ENCODE measurements around the gene ZNF285.

ZNF285 gene

GRCh38 chr19:44401139-44402115 lies at the start of gene ZNF285:
ZNF285 (minus strand) TSS chr19:44401608; CDS start chr19:44397213, 4,395 bp downstream.
- TF ChIP-seq CTCF (IDR thresholded peaks at IDR 0.05; ENCODE audit: poor library complexity, severe bottlenecking), result no peak
- DNase-seq (ENCODE audit: low spot score), result peak; percentile 95
- Histone ChIP-seq H3K27ac (ENCODE audit: poor library complexity, severe bottlenecking) (no peak within 1 kb of the TSS), H3K9me3 (ENCODE audit: severe bottlenecking) (no peaks in the 10 kb centered on the region), H3K4me1 (ENCODE audit: insufficient read depth, poor library complexity, severe bottlenecking) (peaks cover 4% of the 10 kb centered on the region), H3K36me3 (ENCODE audit: low read depth) (no peaks in the 10 kb centered on the region), H3K4me3 (ENCODE audit: severe bottlenecking) (peak within 1 kb of the TSS; percentile 39), H3K27me3 (ENCODE audit: insufficient read depth, poor library complexity, severe bottlenecking) (no peaks in the 10 kb centered on the region)
- peak; percentile 99 for ATAC-seq (ENCODE audit: low read depth)

GRCh38 chr19:44447916-44448674 lies 46.7 kb upstream of the ZNF285 start, which contains the start of gene ZNF229:
ZNF229 (minus strand) TSS chr19:44448472; CDS start chr19:44442847, 5,625 bp downstream.
- Histone ChIP-seq H3K4me1 (ENCODE audit: insufficient read depth, poor library complexity, severe bottlenecking) (peaks cover 4% of the 10 kb centered on the region), H3K9me3 (ENCODE audit: severe bottlenecking) (no peaks in the 10 kb centered on the region), H3K27ac (ENCODE audit: poor library complexity, severe bottlenecking) (peak within 1 kb of the TSS; percentile 2), H3K27me3 (ENCODE audit: insufficient read depth, poor library complexity, severe bottlenecking) (no peaks in the 10 kb centered on the region), H3K4me3 (ENCODE audit: severe bottlenecking) (peak within 1 kb of the TSS; percentile 87), H3K36me3 (ENCODE audit: low read depth) (peaks cover 24% of the 10 kb centered on the region)
- TF ChIP-seq CTCF (IDR thresholded peaks at IDR 0.05; ENCODE audit: poor library complexity, severe bottlenecking), result no peak
- DNase-seq (ENCODE audit: low spot score) (peak; percentile 95), ATAC-seq (ENCODE audit: low read depth) (peak; percentile 99)

- no peak for DNase-seq (ENCODE audit: low spot score)
- no peak for ATAC-seq (ENCODE audit: low read depth)
Measured at GRCh38 chr19:44438441-44438840, 37.0 kb upstream of the ZNF285 start.

GRCh38 chr19:44435441-44435840 lies 34.0 kb upstream of the ZNF285 start:
- ATAC-seq (ENCODE audit: low read depth) (no peak), DNase-seq (ENCODE audit: low spot score) (no peak)
- Histone ChIP-seq H3K4me3 (ENCODE audit: severe bottlenecking) (no peak overlapping the region), H3K4me1 (ENCODE audit: insufficient read depth, poor library complexity, severe bottlenecking) (no peaks in the 10 kb centered on the region), H3K9me3 (ENCODE audit: severe bottlenecking) (peaks cover 2% of the 10 kb centered on the region), H3K27ac (ENCODE audit: poor library complexity, severe bottlenecking) (no peak overlapping the region), H3K36me3 (ENCODE audit: low read depth) (peaks cover 61% of the 10 kb centered on the region), H3K27me3 (ENCODE audit: insufficient read depth, poor library complexity, severe bottlenecking) (no peaks in the 10 kb centered on the region)
- no peak for TF ChIP-seq CTCF (IDR thresholded peaks at IDR 0.05; ENCODE audit: poor library complexity, severe bottlenecking)

More at GRCh38 chr19:44438441-44438840, 37.0 kb upstream of the ZNF285 start:
- H3K36me3 ChIP-seq (ENCODE audit: low read depth), result peaks cover 60% of the 10 kb centered on the region
- H3K27ac ChIP-seq (ENCODE audit: poor library complexity, severe bottlenecking), result no peak overlapping the region
- H3K4me3 ChIP-seq (ENCODE audit: severe bottlenecking), result no peak overlapping the region
- TF ChIP-seq CTCF (IDR thresholded peaks at IDR 0.05; ENCODE audit: poor library complexity, severe bottlenecking), result no peak
- no peaks in the 10 kb centered on the region for H3K4me1 ChIP-seq (ENCODE audit: insufficient read depth, poor library complexity, severe bottlenecking)
- no peaks in the 10 kb centered on the region for H3K9me3 ChIP-seq (ENCODE audit: severe bottlenecking)
- H3K27me3 ChIP-seq (ENCODE audit: insufficient read depth, poor library complexity, severe bottlenecking), result no peaks in the 10 kb centered on the region

Measured in RWPE2 (cell line).